Medulla oblongata (tissue), 1 donor: ENCODE data around the gene ACSM5.
"Not testable (repeated sequence)": the region's sequence is repeated elsewhere in the genome, so short reads cannot be mapped to it uniquely, and the experiment has no call there.

ENCODE experiments used
- DNase-seq: peaks from one replicate; pipeline ENCODE4 v3.0.0-alpha.2; 2015; ENCODE audit errors: extremely low spot score

ACSM5 gene

DNA sequence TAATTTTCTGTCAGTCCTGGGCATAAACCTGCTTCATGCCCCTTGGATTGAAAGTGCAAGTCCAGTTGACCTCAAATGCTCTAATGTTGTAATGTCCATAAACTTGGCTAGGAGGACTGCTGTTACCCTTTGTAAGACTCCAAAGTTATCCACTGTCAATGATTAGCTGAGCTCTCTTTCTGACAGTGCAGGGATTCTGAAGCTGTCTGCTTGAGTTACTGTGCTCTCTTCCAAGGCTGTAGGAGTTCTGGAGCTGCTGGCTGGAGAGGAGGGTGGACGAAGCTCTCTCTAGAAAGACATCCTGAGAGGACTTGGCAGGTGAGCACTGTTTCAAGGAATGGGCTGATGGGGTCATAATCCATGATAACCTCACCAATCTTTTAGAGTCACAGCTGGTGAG lies 42.0 kb downstream of the ACSM5 start, which contains the start of gene ACSM2A:
ACSM2A (plus strand) TSS at position 158 of the 400 bp plus-strand sequence. CDS start 8,594 bp downstream, outside the sequence.
- not testable (repeated sequence) for DNase-seq

DNA sequence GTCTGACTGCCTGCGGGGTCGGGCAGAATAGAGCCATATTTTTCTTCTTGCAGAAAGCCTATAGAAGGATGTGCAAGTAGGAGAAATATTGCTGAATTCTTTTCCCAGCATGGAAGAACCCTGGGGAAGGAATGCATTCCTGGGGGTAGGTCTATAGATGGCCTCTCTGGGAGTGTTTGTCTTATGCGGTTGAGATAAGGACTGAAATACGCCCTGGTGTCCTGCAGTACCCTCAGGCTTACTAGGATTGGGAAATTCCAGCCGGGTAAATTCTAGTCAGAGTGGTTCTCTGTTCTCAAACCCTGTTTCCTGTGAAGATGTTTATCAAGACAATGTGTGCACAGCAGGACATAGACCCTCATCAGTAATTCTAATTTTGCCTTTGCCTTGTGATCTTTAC lies 44.3 kb downstream of the ACSM5 start:
- not testable (repeated sequence) for DNase-seq

DNA sequence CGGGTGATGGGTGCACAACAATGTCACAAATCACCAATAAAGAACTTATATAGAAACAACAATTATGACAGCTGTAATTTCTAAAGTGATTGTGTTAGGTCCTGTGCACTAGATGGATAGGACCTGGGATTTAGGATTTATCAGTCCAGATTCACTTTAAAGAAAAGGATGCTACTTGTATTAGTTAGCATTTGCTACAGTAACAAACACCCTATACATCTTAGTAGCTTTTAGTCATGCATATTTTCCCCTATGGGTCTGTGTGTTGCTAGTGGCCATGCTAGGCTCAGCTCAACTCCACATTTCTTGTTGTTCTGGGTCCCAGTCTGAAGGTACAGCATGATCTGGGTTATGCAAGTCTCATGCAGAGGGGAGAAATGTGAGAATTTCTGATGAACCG lies 49.9 kb downstream of the ACSM5 start:
- DNase-seq: not testable (repeated sequence)

DNA sequence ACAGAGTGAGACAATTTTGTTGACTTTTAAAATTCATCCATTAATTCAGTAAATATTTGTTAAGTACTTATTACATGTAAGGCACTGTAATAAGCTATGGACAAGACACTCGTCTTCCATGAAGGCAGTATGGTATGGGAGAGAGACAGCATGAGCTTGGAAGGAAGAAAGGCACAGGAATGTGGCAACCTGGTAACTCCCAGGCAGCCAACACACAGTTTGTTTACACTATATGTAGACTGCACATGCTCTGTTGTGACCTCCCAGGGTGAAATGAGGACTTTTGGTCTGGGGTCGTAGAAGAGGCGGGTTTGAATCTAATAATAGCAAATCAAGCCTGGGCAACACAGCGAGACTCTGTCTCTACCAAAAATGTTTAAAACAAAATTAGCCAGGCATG lies 51.0 kb downstream of the ACSM5 start:
- DNase-seq: not testable (repeated sequence)

DNA sequence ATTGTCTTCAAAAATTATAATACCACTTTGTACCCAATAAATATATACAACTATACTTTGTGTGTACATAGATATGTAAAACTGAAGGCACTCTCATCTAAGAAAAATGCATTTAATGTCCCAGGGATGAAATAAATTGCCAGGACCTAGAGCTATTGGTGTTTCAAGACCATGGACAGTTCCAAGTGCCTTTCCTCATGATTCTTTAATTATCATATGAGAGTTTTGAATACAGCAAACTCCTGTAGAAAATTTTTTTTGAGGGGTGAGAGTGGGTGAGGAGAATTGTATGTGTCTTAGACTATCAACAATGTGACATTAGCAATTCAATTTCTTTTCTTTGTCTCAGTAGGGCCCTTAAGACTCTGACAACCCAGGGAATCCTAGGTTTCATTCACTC lies 59.6 kb downstream of the ACSM5 start:
- DNase-seq: not testable (repeated sequence)

DNA sequence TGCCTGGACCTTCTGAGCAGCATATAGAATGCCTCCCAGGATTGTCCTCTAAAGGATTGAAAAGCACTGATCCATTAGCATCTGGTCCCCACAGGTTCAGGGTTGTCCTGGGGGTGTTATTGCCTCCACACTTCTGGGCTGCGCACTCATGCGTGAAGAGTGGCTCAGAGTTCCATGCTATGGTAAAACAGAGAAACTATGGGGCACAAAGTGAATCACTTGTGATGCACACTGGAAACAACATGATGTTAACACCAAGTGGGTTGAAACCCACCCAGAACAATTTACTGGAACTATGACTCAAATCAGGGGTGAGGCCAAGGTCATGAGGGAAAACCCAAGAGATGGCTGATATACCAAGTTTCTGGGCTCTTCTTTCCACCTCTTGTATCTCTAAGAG lies 60.6 kb downstream of the ACSM5 start:
- not testable (repeated sequence) for DNase-seq

DNA sequence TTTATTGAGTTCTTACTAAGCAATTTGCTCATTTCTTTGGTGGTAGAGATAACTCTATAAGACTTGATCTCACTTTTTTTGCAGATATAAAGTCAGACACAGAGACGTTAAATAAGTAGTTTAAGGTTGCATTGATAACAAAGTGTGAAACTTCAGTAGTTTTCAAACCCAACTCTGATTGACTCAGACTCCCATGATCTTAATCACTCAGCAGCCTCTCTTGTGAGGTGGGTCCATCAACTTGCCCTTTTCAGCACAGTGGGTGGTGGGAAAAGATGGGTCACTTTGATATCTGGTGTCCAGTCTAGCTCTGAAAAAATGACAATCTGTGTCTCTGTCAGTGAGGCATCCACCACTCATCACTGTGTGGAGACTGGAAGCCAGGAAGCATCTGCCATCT lies 61.4 kb downstream of the ACSM5 start:
- DNase-seq: not testable (repeated sequence)

DNA sequence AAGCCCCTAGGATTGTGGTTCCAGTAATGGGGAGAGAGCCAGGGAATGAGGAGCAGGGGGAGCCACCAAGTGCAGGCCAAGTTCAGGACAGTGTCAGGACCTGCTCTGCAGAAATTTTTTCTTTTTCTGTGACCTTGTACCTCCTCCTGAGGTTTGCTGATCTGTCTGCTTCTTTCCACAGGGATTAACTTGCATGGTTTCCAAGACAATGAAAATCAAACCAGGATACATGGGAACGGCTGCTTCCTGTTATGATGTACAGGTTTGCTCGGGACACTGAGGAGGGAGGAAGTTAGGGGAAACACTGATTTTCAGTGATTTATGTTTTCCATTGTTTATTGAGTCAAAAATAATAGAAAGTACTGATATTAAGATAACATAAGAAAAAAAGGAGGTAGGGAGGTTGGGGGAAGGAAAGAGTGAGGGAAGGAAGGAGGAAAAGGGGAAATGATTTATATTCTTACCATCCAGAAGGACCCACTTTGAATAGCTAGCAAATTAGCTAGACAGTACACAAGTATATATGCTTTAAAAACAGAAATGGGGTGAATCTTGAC lies 67.9 kb downstream of the ACSM5 start:
- DNase-seq: not testable (repeated sequence)

DNA sequence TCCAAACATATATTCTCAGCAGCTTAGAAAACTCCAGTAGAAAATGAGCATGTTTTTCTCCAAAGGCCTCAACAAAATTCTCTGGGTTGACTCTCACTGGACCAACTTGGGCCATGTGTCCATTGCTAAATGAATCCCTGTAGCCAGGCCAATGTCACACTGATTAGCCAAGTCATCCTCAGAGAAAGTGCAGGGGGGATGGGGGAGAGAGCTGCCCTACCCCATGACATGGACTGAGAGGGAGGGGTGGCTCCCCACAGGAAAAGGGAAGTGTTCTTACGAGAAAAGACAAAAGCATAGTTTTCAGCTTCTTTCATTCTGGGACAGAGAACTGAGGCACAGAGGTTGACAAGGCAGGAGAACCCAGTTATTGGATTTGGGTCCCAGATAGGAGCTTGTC lies 74.7 kb downstream of the ACSM5 start:
- DNase-seq: not testable (repeated sequence)

DNA sequence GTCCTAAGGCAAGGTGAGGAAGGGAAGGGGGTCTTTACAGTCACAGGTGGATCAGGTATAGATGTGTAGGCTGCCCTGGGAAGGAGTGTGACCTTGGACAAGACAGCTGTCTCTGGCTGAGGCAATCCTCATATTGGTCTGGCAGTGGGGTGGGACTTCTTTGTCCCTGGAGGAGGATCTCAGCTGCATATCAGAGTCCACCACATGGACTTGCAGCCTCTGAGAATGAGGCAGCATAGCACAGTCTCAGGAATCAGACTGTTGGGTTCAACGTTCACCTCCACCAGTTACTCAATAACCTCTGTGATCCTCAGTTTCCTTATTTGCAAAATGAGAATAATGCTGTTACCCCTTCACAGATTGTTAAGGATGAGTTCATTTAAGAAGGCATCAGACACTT lies 75.4 kb downstream of the ACSM5 start:
- no peak for DNase-seq

DNA sequence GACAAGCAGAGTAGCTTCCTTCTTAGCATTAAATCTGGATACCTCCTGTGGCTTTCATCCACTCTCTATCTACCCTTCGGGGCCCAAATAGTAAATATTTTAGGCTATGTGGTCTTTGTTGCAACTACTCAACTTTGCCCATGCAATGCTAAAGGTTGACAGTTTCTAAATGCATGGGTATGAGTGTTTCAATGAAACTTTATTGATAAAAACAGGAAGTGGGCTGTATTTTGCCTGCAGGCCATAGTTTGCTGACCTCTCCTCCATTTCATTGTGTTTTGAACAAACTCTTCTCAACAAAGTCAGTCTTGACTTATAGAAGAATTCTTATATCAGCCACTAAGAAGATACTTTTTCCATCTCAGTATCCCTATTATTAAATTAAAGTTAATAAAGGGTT lies 76.1 kb downstream of the ACSM5 start:
- DNase-seq: no peak
